ENCODE measurements around the gene CATSPER1. TPM values are rescaled to one million over a fixed set of nuclear protein-coding genes. Genes with fewer than 3 reads are reported as not detected.

Gene CATSPER1
- total RNA-seq, 1 experiment from 2014 or later = 0.15 TPM

DNA sequence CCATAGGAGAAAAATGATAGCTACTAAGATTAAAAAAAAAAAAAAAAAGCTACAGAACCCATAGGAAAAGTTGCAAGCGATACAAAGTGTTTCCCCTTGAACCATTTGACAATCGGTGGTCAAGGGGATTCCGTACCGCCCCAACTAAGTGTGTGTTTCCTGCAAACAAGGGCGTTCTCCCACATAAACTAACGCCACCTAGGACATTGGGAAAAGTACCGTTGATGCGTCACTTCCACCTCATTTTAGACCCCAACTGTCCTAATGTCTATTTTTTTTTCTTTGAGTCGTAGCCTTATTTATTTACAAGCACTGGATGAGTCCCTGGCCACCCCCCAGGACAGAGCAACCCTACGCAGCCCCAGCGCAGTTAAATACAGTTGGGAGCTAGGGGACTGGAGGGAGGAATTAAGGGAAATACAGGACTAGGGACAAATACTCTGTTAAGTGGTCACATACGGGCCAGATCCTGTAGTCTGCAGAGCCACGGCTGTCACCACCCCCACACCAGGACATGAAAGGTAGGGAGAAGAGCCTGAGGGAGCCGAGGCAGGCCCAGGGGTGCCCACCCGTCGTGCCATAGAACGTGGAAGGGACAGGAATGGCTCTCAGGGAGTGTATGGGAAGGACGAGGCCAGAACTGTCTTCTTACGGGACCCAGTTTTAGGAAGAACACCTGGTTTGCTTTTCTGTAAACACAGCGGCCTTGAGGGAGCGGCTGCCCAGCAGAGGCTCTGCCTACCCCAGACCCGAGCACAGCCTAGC lies 43.3 kb downstream of the CATSPER1 start:
- in situ Hi-C loops (cut with HindIII; ENCODE audit: low pct_unique_long_range_greater_than_20kb, low sequenced_read_pairs) (no loop called here), intact Hi-C loops (cut with micrococcal nuclease; ENCODE audit: unreplicated experiment) (no loop called here)
- BruUV-seq (replicated peaks) = no TSS peak
- Histone ChIP-seq H3K36me3 (ENCODE audit: control insufficient read depth, insufficient read depth, low read length) (peaks cover 2% of the 10 kb centered on the region; the same call in 1 of the 2 replicates), H3K27ac (ENCODE audit: low read length) (no peak overlapping the region), H3K9me3 (ENCODE audit: control insufficient read depth, insufficient read depth, low read depth, low read length) (no peaks in the 10 kb centered on the region), H3K4me1 (ENCODE audit: control insufficient read depth, insufficient read depth, low read length) (no peaks in the 10 kb centered on the region), H3K4me3 (ENCODE audit: low read depth in 2 of 2, low read length in 2 of 2) (no peak overlapping the region), H3K27me3 (ENCODE audit: control insufficient read depth, insufficient read depth, low read length) (no peaks in the 10 kb centered on the region)
- no peak for TF ChIP-seq POLR2AphosphoS5 (IDR thresholded peaks at IDR 0.05; ENCODE audit: low read depth, low read length)
- no peak for TF ChIP-seq SIN3A (IDR thresholded peaks at IDR 0.05; ENCODE audit: borderline replicate concordance, insufficient read depth, low read depth, low read length)
- TF ChIP-seq, protein P1, sequence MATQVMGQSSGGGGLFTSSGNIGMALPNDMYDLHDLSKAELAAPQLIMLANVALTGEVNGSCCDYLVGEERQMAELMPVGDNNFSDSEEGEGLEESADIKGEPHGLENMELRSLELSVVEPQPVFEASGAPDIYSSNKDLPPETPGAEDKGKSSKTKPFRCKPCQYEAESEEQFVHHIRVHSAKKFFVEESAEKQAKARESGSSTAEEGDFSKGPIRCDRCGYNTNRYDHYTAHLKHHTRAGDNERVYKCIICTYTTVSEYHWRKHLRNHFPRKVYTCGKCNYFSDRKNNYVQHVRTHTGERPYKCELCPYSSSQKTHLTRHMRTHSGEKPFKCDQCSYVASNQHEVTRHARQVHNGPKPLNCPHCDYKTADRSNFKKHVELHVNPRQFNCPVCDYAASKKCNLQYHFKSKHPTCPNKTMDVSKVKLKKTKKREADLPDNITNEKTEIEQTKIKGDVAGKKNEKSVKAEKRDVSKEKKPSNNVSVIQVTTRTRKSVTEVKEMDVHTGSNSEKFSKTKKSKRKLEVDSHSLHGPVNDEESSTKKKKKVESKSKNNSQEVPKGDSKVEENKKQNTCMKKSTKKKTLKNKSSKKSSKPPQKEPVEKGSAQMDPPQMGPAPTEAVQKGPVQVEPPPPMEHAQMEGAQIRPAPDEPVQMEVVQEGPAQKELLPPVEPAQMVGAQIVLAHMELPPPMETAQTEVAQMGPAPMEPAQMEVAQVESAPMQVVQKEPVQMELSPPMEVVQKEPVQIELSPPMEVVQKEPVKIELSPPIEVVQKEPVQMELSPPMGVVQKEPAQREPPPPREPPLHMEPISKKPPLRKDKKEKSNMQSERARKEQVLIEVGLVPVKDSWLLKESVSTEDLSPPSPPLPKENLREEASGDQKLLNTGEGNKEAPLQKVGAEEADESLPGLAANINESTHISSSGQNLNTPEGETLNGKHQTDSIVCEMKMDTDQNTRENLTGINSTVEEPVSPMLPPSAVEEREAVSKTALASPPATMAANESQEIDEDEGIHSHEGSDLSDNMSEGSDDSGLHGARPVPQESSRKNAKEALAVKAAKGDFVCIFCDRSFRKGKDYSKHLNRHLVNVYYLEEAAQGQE (IDR thresholded peaks at IDR 0.05; ENCODE audit: insufficient read depth in 1 of 2, low read depth in 2 of 2, low read length in 1 of 2) = no peak
- no peak for TF ChIP-seq TCF7L2 (IDR thresholded peaks at IDR 0.05; ENCODE audit: low read depth, low read length)
- TF ChIP-seq, protein P2, sequence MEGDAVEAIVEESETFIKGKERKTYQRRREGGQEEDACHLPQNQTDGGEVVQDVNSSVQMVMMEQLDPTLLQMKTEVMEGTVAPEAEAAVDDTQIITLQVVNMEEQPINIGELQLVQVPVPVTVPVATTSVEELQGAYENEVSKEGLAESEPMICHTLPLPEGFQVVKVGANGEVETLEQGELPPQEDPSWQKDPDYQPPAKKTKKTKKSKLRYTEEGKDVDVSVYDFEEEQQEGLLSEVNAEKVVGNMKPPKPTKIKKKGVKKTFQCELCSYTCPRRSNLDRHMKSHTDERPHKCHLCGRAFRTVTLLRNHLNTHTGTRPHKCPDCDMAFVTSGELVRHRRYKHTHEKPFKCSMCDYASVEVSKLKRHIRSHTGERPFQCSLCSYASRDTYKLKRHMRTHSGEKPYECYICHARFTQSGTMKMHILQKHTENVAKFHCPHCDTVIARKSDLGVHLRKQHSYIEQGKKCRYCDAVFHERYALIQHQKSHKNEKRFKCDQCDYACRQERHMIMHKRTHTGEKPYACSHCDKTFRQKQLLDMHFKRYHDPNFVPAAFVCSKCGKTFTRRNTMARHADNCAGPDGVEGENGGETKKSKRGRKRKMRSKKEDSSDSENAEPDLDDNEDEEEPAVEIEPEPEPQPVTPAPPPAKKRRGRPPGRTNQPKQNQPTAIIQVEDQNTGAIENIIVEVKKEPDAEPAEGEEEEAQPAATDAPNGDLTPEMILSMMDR (IDR thresholded peaks at IDR 0.05) = no peak
- no peak for DNase-seq (ENCODE audit: low read depth, low spot score)
- ChIA-PET CTCF (interaction anchor here (1.8 kb wide), 1 partner anchor 94 kb away, joined by 10 read pairs; the partner anchor contains the start of gene FIBP), POLR2A (no interaction called here)
- no peak for ATAC-seq

DNA sequence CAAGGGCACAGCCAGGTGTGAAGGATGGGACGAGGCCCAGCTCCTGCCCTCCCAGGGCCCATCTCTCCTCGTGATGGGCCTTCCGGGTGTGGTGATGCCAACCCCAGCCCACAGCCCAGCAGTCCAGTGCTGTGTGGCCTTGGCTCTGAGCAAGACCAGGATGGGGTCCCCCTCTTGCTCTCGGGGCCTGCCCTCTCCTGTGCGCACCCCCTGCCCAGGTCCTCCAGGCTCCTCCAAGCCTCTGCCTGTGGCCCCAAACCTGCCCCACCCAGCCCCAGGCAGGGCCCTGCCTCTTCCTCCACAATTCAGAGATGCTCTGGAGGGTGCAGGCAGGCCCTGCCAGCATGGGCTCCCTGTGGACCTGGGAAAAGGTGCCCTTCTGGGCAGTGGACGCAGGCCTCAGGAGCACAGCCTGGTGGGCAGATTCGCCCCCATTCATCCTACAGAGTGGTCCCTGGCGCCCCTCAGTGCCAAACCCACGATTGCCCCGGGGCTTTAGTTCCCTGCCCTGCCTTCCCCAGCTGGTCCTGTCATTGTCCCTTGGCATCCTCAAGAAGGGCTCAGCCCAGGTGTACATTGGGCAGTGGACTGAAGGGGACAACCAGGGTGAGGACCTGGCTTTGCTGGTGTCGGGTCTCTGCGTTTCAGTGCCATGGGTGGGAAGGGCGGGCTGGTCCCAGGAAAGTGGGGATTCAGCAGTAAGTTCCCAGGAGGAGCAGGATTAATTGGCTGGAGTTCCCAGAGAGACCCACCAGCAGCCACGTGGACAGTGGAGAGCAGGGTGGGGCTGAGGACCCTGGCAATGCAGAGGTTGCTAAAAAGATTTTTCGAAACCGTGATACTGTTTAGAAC lies 44.1 kb downstream of the CATSPER1 start:
- no peak for DNase-seq (ENCODE audit: low read depth, low spot score)
- no TSS peak for BruUV-seq (replicated peaks)
- H3K36me3 ChIP-seq (ENCODE audit: control insufficient read depth, insufficient read depth, low read length) = peaks cover 2% of the 10 kb centered on the region; the same call in 1 of the 2 replicates
- no peak overlapping the region for H3K4me3 ChIP-seq (ENCODE audit: low read depth in 2 of 2, low read length in 2 of 2)
- ChIA-PET CTCF (interaction anchor here (1.8 kb wide), 1 partner anchor 93 kb away, joined by 10 read pairs; the partner anchor contains the start of gene FIBP), POLR2A (no interaction called here)
- no peaks in the 10 kb centered on the region for H3K27me3 ChIP-seq (ENCODE audit: control insufficient read depth, insufficient read depth, low read length)
- TF ChIP-seq, protein P1 (IDR thresholded peaks at IDR 0.05; ENCODE audit: insufficient read depth in 1 of 2, low read depth in 2 of 2, low read length in 1 of 2) = 0 out of 4 replicates have a peak, but pooled peaks of 1 of the 2 experiments have one; percentile 29
- TF ChIP-seq POLR2AphosphoS5 (IDR thresholded peaks at IDR 0.05; ENCODE audit: low read depth, low read length) = no peak
- no peaks in the 10 kb centered on the region for H3K4me1 ChIP-seq (ENCODE audit: control insufficient read depth, insufficient read depth, low read length)
- H3K27ac ChIP-seq (ENCODE audit: low read length) = no peak overlapping the region
- in situ Hi-C loops (cut with HindIII; ENCODE audit: low pct_unique_long_range_greater_than_20kb, low sequenced_read_pairs) (no loop called here), intact Hi-C loops (cut with micrococcal nuclease; ENCODE audit: unreplicated experiment) (no loop called here)
- H3K9me3 ChIP-seq (ENCODE audit: control insufficient read depth, insufficient read depth, low read depth, low read length) = no peaks in the 10 kb centered on the region
- peak; percentile 24 for ATAC-seq

All from Panc1 (cell line).